Erythroblast (primary cell): ENCODE measurements around the gene MYH7.
"Not testable (repeated sequence)": the region's sequence is repeated elsewhere in the genome, so short reads cannot be mapped to it uniquely, and the experiment has no call there.

Experiments
- DNase-seq, 2 experiments: peaks; one replicate each; lab custom pipeline; 2025; lab: John Stamatoyannopoulos, UW
- GATA1 ChIP-seq: IDR thresholded peaks from 2 replicates; pipeline ENCODE4 v1.6.1; 2011; ENCODE audit warnings: low read depth, mild to moderate bottlenecking, control low read depth, low read length, moderate library complexity
- POLR2A ChIP-seq: IDR thresholded peaks from 2 replicates; pipeline ENCODE4 v1.6.1; 2011; ENCODE audit warnings: mild to moderate bottlenecking, low read length

Gene MYH7

GRCh38 chr14:23402296-23403138, 32.9 kb downstream of the MYH7 start:
- TF ChIP-seq GATA1 (no peak), POLR2A (no peak)
- DNase-seq: no peak

GRCh38 chr14:23401291-23401690, 34.2 kb downstream of the MYH7 start:
- no peak for DNase-seq

GRCh38 chr14:23400496-23401149, 34.8 kb downstream of the MYH7 start:
- not testable (repeated sequence) for DNase-seq

More at GRCh38 chr14:23401291-23401690, 34.2 kb downstream of the MYH7 start:
- no peak for TF ChIP-seq POLR2A
- TF ChIP-seq GATA1: no peak

- DNase-seq: no peak
- TF ChIP-seq GATA1: no peak
Measured at GRCh38 chr14:23399591-23399990, 35.9 kb downstream of the MYH7 start.

GRCh38 chr14:23399136-23399535, 36.3 kb downstream of the MYH7 start:
- TF ChIP-seq GATA1 (no peak), POLR2A (no peak)
- no peak for DNase-seq

GRCh38 chr14:23398348-23398747, 37.1 kb downstream of the MYH7 start:
- TF ChIP-seq GATA1: no peak
- TF ChIP-seq POLR2A: no peak
- DNase-seq: no peak

GRCh38 chr14:23396781-23397407, 38.6 kb downstream of the MYH7 start:
- DNase-seq: no peak
- no peak for TF ChIP-seq POLR2A
- TF ChIP-seq GATA1: no peak

- TF ChIP-seq POLR2A (no peak), GATA1 (no peak)
- no peak for DNase-seq
Measured at GRCh38 chr14:23396126-23396525, 39.3 kb downstream of the MYH7 start.

- no peak for TF ChIP-seq GATA1
- TF ChIP-seq POLR2A: no peak
- no peak for DNase-seq
Measured at GRCh38 chr14:23392613-23393012, 42.8 kb downstream of the MYH7 start.

GRCh38 chr14:23389871-23390270, 45.6 kb downstream of the MYH7 start:
- not testable (repeated sequence) for DNase-seq

- no peak for DNase-seq
- TF ChIP-seq GATA1: no peak
Measured at GRCh38 chr14:23389396-23389795, 46.1 kb downstream of the MYH7 start.

GRCh38 chr14:23388996-23389395, 46.5 kb downstream of the MYH7 start:
- no peak for TF ChIP-seq POLR2A
- TF ChIP-seq GATA1: no peak
- no peak for DNase-seq

GRCh38 chr14:23387916-23388882, 47.3 kb downstream of the MYH7 start:
- DNase-seq: no peak
- TF ChIP-seq POLR2A: no peak
- TF ChIP-seq GATA1: no peak
